MM.1S (cell line): ENCODE measurements around the gene GPHN.

Experiments used
- DNase-seq: peaks from one replicate; pipeline ENCODE4 v3.0.0-alpha.2; 2015
- H2AFZ ChIP-seq: fragments of 300-600 bp; sonication (generic); 2 replicates; pipeline ENCODE4 v1.6.0; 2016; ENCODE audit warnings: antibody characterized with exemption, low read length
- H3F3A ChIP-seq: fragments of 300-600 bp; sonication (generic); 2 replicates; pipeline ENCODE4 v1.6.1; 2016; ENCODE audit warnings: mild to moderate bottlenecking, antibody characterized with exemption, low read length, moderate library complexity, mixed read lengths; ENCODE audit not compliant: insufficient read depth
- H3K27ac ChIP-seq: fragments of 300-600 bp; sonication (generic); 2 replicates; pipeline ENCODE4 v1.5.1; 2016; ENCODE audit warnings: mild to moderate bottlenecking, low read length
- H3K27me3 ChIP-seq: fragments of 300-600 bp; sonication (generic); replicated peaks from 2 replicates; pipeline ENCODE4 v1.6.0; 2016; ENCODE audit warnings: low read length; ENCODE audit not compliant: insufficient read depth
- H3K36me3 ChIP-seq: fragments of 300-600 bp; sonication (generic); replicated peaks from 2 replicates; pipeline ENCODE4 v1.6.1; 2016; ENCODE audit warnings: mild to moderate bottlenecking, low read length, mixed read lengths; ENCODE audit not compliant: insufficient read depth
- H3K4me1 ChIP-seq: fragments of 300-600 bp; sonication (generic); 2 replicates; pipeline ENCODE4 v1.6.1; 2016; ENCODE audit warnings: low read length, mixed read lengths
- H3K4me2 ChIP-seq: fragments of 300-600 bp; sonication (generic); 2 replicates; pipeline ENCODE4 v1.6.0; 2016; ENCODE audit warnings: low read depth, low read length
- H3K4me3 ChIP-seq: fragments of 300-600 bp; sonication (generic); 2 replicates; pipeline ENCODE4 v1.5.1; 2016; ENCODE audit warnings: low read length, mixed read lengths
- H3K79me2 ChIP-seq: fragments of 300-600 bp; sonication (generic); 2 replicates; pipeline ENCODE4 v1.6.1; 2016; ENCODE audit warnings: mixed run types, low read length, mixed read lengths
- H3K9ac ChIP-seq: fragments of 300-600 bp; sonication (generic); 2 replicates; pipeline ENCODE4 v1.6.1; 2016; ENCODE audit warnings: low read length, mixed read lengths
- H3K9me2 ChIP-seq: fragments of 300-600 bp; sonication (generic); replicated peaks from 2 replicates; pipeline ENCODE4 v1.6.1; 2016; ENCODE audit warnings: mild to moderate bottlenecking, low read length, mixed read lengths; ENCODE audit not compliant: insufficient read depth
- H3K9me3 ChIP-seq: fragments of 300-600 bp; sonication (generic); replicated peaks from 2 replicates; pipeline ENCODE4 v1.6.1; 2016; ENCODE audit warnings: mild to moderate bottlenecking, low read length, mixed read lengths; ENCODE audit not compliant: insufficient read depth
- H4K20me1 ChIP-seq: fragments of 300-600 bp; sonication (generic); 2 replicates; pipeline ENCODE4 v1.6.1; 2016; ENCODE audit warnings: mild to moderate bottlenecking, low read length, moderate library complexity, mixed read lengths; ENCODE audit not compliant: insufficient read depth
- CTCF ChIP-seq: fragments of 300-600 bp; sonication (generic); IDR thresholded peaks from 2 replicates; pipeline ENCODE4 v1.5.1; 2016; ENCODE audit warnings: antibody characterized with exemption, low read length, mixed read lengths
- EZH2 ChIP-seq: fragments of 300-600 bp; sonication (generic); optimal IDR thresholded peaks from 2 replicates; pipeline ENCODE3; 2017; ENCODE audit warnings: low read depth, mild to moderate bottlenecking, antibody characterized with exemption, low read length, mixed read lengths
- EZH2phosphoT487 ChIP-seq: fragments of 300-600 bp; sonication (generic); IDR thresholded peaks from 2 replicates; pipeline ENCODE4 v1.6.1; 2018; ENCODE audit warnings: antibody characterized with exemption, low read length

GPHN gene

GRCh38 chr14:66974397-66975025, 466.6 kb downstream of the GPHN start:
- no peaks in the 10 kb centered on the region for H4K20me1 ChIP-seq
- no peak overlapping the region for H3K27ac ChIP-seq
- H2AFZ ChIP-seq, result no peak overlapping the region
- H3K4me2 ChIP-seq, result no peak overlapping the region
- H3F3A ChIP-seq, result no peaks in the 10 kb centered on the region
- TF ChIP-seq EZH2 (no peak), EZH2phosphoT487 (no peak), CTCF (no peak)
- no peaks in the 10 kb centered on the region for H3K9me3 ChIP-seq
- H3K27me3 ChIP-seq, result no peaks in the 10 kb centered on the region
- no peak overlapping the region for H3K9ac ChIP-seq
- no peak for DNase-seq
- no peaks in the 10 kb centered on the region for H3K36me3 ChIP-seq
- H3K4me1 ChIP-seq, result no peaks in the 10 kb centered on the region
- no peaks in the 10 kb centered on the region for H3K79me2 ChIP-seq
- H3K9me2 ChIP-seq, result no peaks in the 10 kb centered on the region
- H3K4me3 ChIP-seq, result no peak overlapping the region

- Histone ChIP-seq H3K4me3 (no peak overlapping the region), H3K9me3 (no peaks in the 10 kb centered on the region), H3F3A (no peaks in the 10 kb centered on the region), H2AFZ (no peak overlapping the region), H4K20me1 (no peaks in the 10 kb centered on the region), H3K79me2 (no peaks in the 10 kb centered on the region), H3K4me1 (no peaks in the 10 kb centered on the region), H3K4me2 (no peak overlapping the region), H3K27ac (no peak overlapping the region), H3K36me3 (no peaks in the 10 kb centered on the region), H3K27me3 (no peaks in the 10 kb centered on the region), H3K9ac (no peak overlapping the region), H3K9me2 (no peaks in the 10 kb centered on the region)
- DNase-seq, result no peak
- no peak for TF ChIP-seq EZH2
- TF ChIP-seq EZH2phosphoT487, result no peak
- no peak for TF ChIP-seq CTCF
These were observed 467.3 kb downstream of the GPHN start for GRCh38 chr14:66975251-66975650.

GRCh38 chr14:66979101-66979974, 471.4 kb downstream of the GPHN start:
- no peaks in the 10 kb centered on the region for H3K9me2 ChIP-seq
- no peak overlapping the region for H3K4me3 ChIP-seq
- H3K79me2 ChIP-seq, result no peaks in the 10 kb centered on the region
- no peak overlapping the region for H2AFZ ChIP-seq
- H3K4me2 ChIP-seq, result no peak overlapping the region
- no peaks in the 10 kb centered on the region for H3F3A ChIP-seq
- no peak for DNase-seq
- no peak overlapping the region for H3K27ac ChIP-seq
- H4K20me1 ChIP-seq, result no peaks in the 10 kb centered on the region
- TF ChIP-seq CTCF (no peak), EZH2phosphoT487 (no peak), EZH2 (no peak)
- H3K36me3 ChIP-seq, result no peaks in the 10 kb centered on the region
- H3K27me3 ChIP-seq, result no peaks in the 10 kb centered on the region
- H3K9ac ChIP-seq, result no peak overlapping the region
- H3K9me3 ChIP-seq, result no peaks in the 10 kb centered on the region
- H3K4me1 ChIP-seq, result peaks cover 9% of the 10 kb centered on the region; the same call in 1 of the 2 replicates
